Measurements from ENCODE around the gene NOSTRIN. TPM values are rescaled to one million over a fixed set of nuclear protein-coding genes. Genes with fewer than 3 reads are reported as not detected.
"Not testable (repeated sequence)": the region's sequence is repeated elsewhere in the genome, so short reads cannot be mapped to it uniquely, and the experiment has no call there.

Gene NOSTRIN
- total and polyA plus RNA-seq, 4 donors: 11.4 to 20.4 (median 13.9) TPM

DNA sequence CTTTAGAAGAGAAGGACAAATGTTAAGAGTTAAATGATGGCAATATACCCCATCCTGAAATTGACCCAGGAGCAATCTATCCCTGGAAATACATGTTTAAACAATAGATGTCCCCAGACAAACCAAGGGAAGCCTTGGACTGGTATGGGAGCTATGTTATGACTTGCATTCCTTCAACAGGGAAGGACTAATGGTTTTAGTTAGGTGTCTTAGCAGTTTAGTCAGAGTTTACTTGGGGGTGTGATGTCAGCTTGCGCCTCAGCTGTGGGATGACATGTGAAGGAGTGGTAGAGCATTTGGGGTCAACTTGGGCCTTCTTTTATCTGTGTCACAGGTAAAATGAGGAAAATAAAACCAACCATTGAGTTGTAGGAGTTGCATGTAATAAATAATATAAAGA is 51.0 kb downstream of the NOSTRIN start:
- no peaks in the 10 kb centered on the region for H3K36me3 ChIP-seq (ENCODE audit: control insufficient read depth, insufficient read depth, low read length)
- DNase-seq (ENCODE audit: low read depth in 4 of 6, low spot score in 6 of 6): no peak
- 60% methylated on average over 1 of the region's 1 CpG for WGBS (ENCODE audit: insufficient coverage)
- H3K4me3 ChIP-seq (ENCODE audit: low read depth, low read length): no peak overlapping the region
- H3K27me3 ChIP-seq (ENCODE audit: control insufficient read depth, insufficient read depth, low read length): no peaks in the 10 kb centered on the region
- no peaks in the 10 kb centered on the region for H3K9me3 ChIP-seq (ENCODE audit: control insufficient read depth, insufficient read depth, low read length)
- no peaks in the 10 kb centered on the region for H3K4me1 ChIP-seq (ENCODE audit: control insufficient read depth, insufficient read depth, low read length)
- no peak overlapping the region for H3K27ac ChIP-seq (ENCODE audit: low read depth, low read length)

DNA sequence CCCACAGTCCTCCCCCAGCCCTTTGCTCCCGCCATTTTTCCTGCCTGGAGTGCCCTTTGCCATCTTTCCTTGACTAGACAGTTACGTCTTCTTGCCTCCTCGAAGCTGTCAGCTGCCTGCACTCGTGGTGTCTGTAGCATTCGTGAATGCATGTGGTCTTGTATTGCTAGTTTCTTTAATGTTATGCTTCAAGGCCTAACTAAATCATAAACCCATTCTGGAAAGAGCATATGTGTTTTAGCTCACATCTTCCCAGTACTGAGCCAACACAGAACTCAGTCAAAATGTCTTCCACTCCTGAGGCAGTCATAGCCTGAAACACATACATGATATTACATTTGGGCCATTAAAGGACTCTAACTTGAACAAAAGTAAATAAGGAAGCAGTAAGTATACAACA is 52.2 kb downstream of the NOSTRIN start:
- H3K4me1 ChIP-seq (ENCODE audit: control insufficient read depth, insufficient read depth, low read length): no peaks in the 10 kb centered on the region
- no peak overlapping the region for H3K4me3 ChIP-seq (ENCODE audit: low read depth, low read length)
- H3K27me3 ChIP-seq (ENCODE audit: control insufficient read depth, insufficient read depth, low read length): no peaks in the 10 kb centered on the region
- H3K36me3 ChIP-seq (ENCODE audit: control insufficient read depth, insufficient read depth, low read length): no peaks in the 10 kb centered on the region
- WGBS (ENCODE audit: insufficient coverage): 86% methylated on average over 2 of the region's 5 CpGs
- peak in 1 of 6 donors; percentile 67 for DNase-seq (ENCODE audit: low read depth in 4 of 6, low spot score in 6 of 6)
- H3K27ac ChIP-seq (ENCODE audit: low read depth, low read length): no peak overlapping the region
- no peaks in the 10 kb centered on the region for H3K9me3 ChIP-seq (ENCODE audit: control insufficient read depth, insufficient read depth, low read length)

DNA sequence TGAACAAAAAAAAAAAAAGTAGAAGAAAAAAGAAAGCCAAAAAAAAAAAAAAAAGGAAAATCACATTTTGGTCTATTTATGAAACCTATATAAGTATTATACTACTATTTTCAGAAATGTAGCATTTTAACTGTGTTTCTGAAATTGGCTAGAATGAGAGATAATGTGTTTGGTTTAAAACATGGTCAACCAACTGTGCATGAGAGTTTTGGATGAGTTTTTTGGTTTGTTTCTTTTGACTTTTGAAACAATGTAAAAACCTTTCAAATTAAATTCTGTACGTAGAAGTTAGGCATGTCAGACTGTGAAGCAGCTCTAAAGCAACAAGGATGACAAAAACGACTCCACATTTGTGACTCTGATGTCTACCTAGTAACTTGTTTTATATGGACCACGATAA is 53.2 kb downstream of the NOSTRIN start:
- DNase-seq (ENCODE audit: low read depth in 4 of 6, low spot score in 6 of 6): peak in 1 of 6 donors; percentile 63
- Histone ChIP-seq H3K27me3 (ENCODE audit: control insufficient read depth, insufficient read depth, low read length) (no peaks in the 10 kb centered on the region), H3K27ac (ENCODE audit: low read depth, low read length) (no peak overlapping the region), H3K4me3 (ENCODE audit: low read depth, low read length) (no peak overlapping the region), H3K9me3 (ENCODE audit: control insufficient read depth, insufficient read depth, low read length) (no peaks in the 10 kb centered on the region), H3K4me1 (ENCODE audit: control insufficient read depth, insufficient read depth, low read length) (no peaks in the 10 kb centered on the region), H3K36me3 (ENCODE audit: control insufficient read depth, insufficient read depth, low read length) (no peaks in the 10 kb centered on the region)
- WGBS (ENCODE audit: insufficient coverage): 100% methylated on average over 2 of the region's 3 CpGs

DNA sequence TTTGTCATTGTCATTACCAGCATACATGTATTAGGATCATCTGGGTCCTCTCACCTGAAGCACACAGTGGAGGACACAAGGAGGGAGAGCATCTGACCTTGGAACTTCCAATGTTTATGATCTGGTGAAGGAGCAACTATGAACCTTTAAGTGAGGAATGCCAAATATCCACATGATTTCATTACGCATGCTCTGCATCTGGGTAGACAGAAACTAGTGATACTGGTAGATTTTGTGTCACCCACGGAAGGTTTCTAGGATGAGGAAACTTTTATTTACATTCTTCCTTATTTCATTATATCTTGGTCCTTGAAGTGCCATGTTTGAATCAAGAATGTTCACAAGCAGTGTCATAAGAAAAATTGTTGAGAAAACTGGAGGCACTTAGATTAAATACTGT is 55.7 kb downstream of the NOSTRIN start:
- no peak overlapping the region for H3K27ac ChIP-seq (ENCODE audit: low read depth, low read length)
- no peaks in the 10 kb centered on the region for H3K9me3 ChIP-seq (ENCODE audit: control insufficient read depth, insufficient read depth, low read length)
- H3K4me3 ChIP-seq (ENCODE audit: low read depth, low read length): no peak overlapping the region
- no peaks in the 10 kb centered on the region for H3K27me3 ChIP-seq (ENCODE audit: control insufficient read depth, insufficient read depth, low read length)
- no peaks in the 10 kb centered on the region for H3K36me3 ChIP-seq (ENCODE audit: control insufficient read depth, insufficient read depth, low read length)
- no peaks in the 10 kb centered on the region for H3K4me1 ChIP-seq (ENCODE audit: control insufficient read depth, insufficient read depth, low read length)
- DNase-seq (ENCODE audit: low read depth in 4 of 6, low spot score in 6 of 6): no peak
- no CpG with 5 or more reads among the region's 2 CpGs for WGBS (ENCODE audit: insufficient coverage)

- not testable (repeated sequence) for H3K9me3 ChIP-seq (ENCODE audit: control insufficient read depth, insufficient read depth, low read length); DNase-seq (ENCODE audit: low read depth in 4 of 6, low spot score in 6 of 6); H3K36me3 ChIP-seq (ENCODE audit: control insufficient read depth, insufficient read depth, low read length); H3K27ac ChIP-seq (ENCODE audit: low read depth, low read length); H3K4me3 ChIP-seq (ENCODE audit: low read depth, low read length); H3K27me3 ChIP-seq (ENCODE audit: control insufficient read depth, insufficient read depth, low read length); H3K4me1 ChIP-seq (ENCODE audit: control insufficient read depth, insufficient read depth, low read length)
- WGBS (ENCODE audit: insufficient coverage): no CpG with 5 or more reads among the region's 1 CpG
Observed at GRCh38 chr2:168867164-168867563, 64.7 kb downstream of the NOSTRIN start.

DNA sequence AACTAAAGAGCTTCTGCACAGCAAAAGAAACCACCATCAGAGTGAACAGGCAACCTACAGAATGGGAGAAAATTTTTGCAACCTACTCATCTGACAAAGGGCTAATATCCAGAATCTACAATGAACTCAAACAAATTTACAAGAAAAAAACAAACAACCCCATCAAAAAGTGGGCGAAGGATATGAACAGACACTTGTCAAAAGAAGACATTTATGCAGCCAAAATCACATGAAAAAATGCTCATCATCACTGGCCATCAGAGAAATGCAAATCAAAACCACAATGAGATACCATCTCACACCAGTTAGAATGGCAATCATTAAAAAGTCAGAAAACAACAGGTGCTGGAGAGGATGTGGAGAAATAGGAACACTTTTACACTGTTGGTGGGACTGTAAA is 67.9 kb downstream of the NOSTRIN start:
- not testable (repeated sequence) for H3K27ac ChIP-seq (ENCODE audit: low read depth, low read length)
- WGBS (ENCODE audit: insufficient coverage): no CpG with 5 or more reads among the region's 1 CpG

GRCh38 chr2:168870824-168871223 is 68.4 kb downstream of the NOSTRIN start:
- not testable (repeated sequence) for H3K27ac ChIP-seq (ENCODE audit: low read depth, low read length); H3K4me1 ChIP-seq (ENCODE audit: control insufficient read depth, insufficient read depth, low read length); DNase-seq (ENCODE audit: low read depth in 4 of 6, low spot score in 6 of 6); H3K4me3 ChIP-seq (ENCODE audit: low read depth, low read length); H3K9me3 ChIP-seq (ENCODE audit: control insufficient read depth, insufficient read depth, low read length); H3K27me3 ChIP-seq (ENCODE audit: control insufficient read depth, insufficient read depth, low read length); H3K36me3 ChIP-seq (ENCODE audit: control insufficient read depth, insufficient read depth, low read length)
- WGBS (ENCODE audit: insufficient coverage): no CpG with 5 or more reads among the region's 4 CpGs

More for the DNA sequence above, 67.9 kb downstream of the NOSTRIN start:
- DNase-seq (ENCODE audit: low read depth in 4 of 6, low spot score in 6 of 6); H3K36me3 ChIP-seq (ENCODE audit: control insufficient read depth, insufficient read depth, low read length); H3K4me1 ChIP-seq (ENCODE audit: control insufficient read depth, insufficient read depth, low read length); H3K27me3 ChIP-seq (ENCODE audit: control insufficient read depth, insufficient read depth, low read length); H3K4me3 ChIP-seq (ENCODE audit: low read depth, low read length); H3K9me3 ChIP-seq (ENCODE audit: control insufficient read depth, insufficient read depth, low read length): not testable (repeated sequence)

DNA sequence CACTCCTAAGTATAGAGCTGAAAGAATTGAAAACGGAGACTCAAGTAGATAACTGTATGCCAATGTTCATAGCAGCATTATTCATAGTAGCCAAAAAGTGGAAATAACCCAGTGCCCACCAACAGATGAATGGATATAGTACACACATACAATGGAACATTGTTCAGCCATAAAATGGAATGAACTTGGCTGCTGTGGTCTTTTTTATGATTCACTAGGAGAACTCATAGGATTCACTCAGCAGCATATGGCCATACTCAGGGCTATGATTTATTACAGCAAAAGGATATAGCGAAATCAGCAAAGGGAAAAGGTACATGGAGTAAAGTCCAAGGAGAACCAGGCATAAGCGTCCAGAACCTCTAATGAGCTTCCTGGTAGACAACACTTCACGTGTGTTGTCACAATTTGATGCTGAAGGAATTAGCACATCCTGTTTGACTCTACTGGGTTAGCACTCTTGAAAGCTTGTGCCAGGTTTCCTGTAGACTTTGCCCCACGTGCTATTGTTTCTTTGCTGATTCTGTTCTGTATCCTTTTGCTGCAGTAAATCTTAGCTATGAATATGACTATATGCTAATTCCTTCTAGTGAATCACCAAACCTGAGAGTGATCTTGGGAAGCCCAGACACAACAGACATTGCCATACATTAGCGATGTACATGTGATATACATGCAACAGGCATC is 72.1 kb downstream of the NOSTRIN start:
- no peaks in the 10 kb centered on the region for H3K27me3 ChIP-seq (ENCODE audit: control insufficient read depth, insufficient read depth, low read length)
- no peaks in the 10 kb centered on the region for H3K9me3 ChIP-seq (ENCODE audit: control insufficient read depth, insufficient read depth, low read length)
- H3K4me1 ChIP-seq (ENCODE audit: control insufficient read depth, insufficient read depth, low read length): no peaks in the 10 kb centered on the region
- H3K36me3 ChIP-seq (ENCODE audit: control insufficient read depth, insufficient read depth, low read length): no peaks in the 10 kb centered on the region
- DNase-seq (ENCODE audit: low read depth in 4 of 6, low spot score in 6 of 6): no peak
- H3K4me3 ChIP-seq (ENCODE audit: low read depth, low read length): no peak overlapping the region
- 100% methylated on average over 4 of the region's 6 CpGs for WGBS (ENCODE audit: insufficient coverage)
- no peak overlapping the region for H3K27ac ChIP-seq (ENCODE audit: low read depth, low read length)

GRCh38 chr2:168882163-168882562 is 79.7 kb downstream of the NOSTRIN start:
- H3K27ac ChIP-seq (ENCODE audit: low read depth, low read length): not testable (repeated sequence)
- WGBS (ENCODE audit: insufficient coverage): 93% methylated on average over 8 of the region's 12 CpGs

DNA sequence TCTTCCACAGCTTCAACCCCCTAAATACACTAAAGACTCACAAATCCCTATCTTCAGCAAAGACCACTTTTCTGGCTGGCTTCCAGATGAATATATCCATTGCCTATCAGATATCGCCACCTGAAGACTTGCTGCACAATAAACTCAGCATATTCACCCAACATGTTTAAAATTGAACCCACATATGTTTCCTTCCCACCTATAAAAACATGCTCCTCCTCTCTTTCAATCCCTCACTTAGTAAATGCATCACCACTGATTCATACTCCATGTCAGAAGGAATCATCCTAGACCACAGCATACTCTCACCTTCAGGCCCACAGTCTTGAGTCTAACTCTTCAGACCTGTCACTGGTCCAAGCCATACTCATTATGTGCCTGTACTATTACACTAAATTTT is 82.5 kb downstream of the NOSTRIN start:
- no peaks in the 10 kb centered on the region for H3K27me3 ChIP-seq (ENCODE audit: control insufficient read depth, insufficient read depth, low read length)
- 100% methylated on average over 1 of the region's 1 CpG for WGBS (ENCODE audit: insufficient coverage)
- DNase-seq (ENCODE audit: low read depth in 4 of 6, low spot score in 6 of 6): peak in 1 of 6 donors; percentile 29
- no peaks in the 10 kb centered on the region for H3K9me3 ChIP-seq (ENCODE audit: control insufficient read depth, insufficient read depth, low read length)
- H3K36me3 ChIP-seq (ENCODE audit: control insufficient read depth, insufficient read depth, low read length): peaks cover 3% of the 10 kb centered on the region
- peaks cover 2% of the 10 kb centered on the region for H3K4me1 ChIP-seq (ENCODE audit: control insufficient read depth, insufficient read depth, low read length)
- no peak overlapping the region for H3K27ac ChIP-seq (ENCODE audit: low read depth, low read length)
- no peak overlapping the region for H3K4me3 ChIP-seq (ENCODE audit: low read depth, low read length)

More at GRCh38 chr2:168882163-168882562, 79.7 kb downstream of the NOSTRIN start:
- DNase-seq (ENCODE audit: low read depth in 4 of 6, low spot score in 6 of 6); H3K4me3 ChIP-seq (ENCODE audit: low read depth, low read length); H3K4me1 ChIP-seq (ENCODE audit: control insufficient read depth, insufficient read depth, low read length); H3K36me3 ChIP-seq (ENCODE audit: control insufficient read depth, insufficient read depth, low read length); H3K9me3 ChIP-seq (ENCODE audit: control insufficient read depth, insufficient read depth, low read length); H3K27me3 ChIP-seq (ENCODE audit: control insufficient read depth, insufficient read depth, low read length): not testable (repeated sequence)

All from spinal cord (tissue), 10 donors.